ENCODE measurements around the gene PLEKHA4. TPM values are rescaled to one million over a fixed set of nuclear protein-coding genes. Genes with fewer than 3 reads are reported as not detected.

PLEKHA4 gene
- total RNA-seq, 1 donor from 2014 or later: 6.2 TPM

DNA sequence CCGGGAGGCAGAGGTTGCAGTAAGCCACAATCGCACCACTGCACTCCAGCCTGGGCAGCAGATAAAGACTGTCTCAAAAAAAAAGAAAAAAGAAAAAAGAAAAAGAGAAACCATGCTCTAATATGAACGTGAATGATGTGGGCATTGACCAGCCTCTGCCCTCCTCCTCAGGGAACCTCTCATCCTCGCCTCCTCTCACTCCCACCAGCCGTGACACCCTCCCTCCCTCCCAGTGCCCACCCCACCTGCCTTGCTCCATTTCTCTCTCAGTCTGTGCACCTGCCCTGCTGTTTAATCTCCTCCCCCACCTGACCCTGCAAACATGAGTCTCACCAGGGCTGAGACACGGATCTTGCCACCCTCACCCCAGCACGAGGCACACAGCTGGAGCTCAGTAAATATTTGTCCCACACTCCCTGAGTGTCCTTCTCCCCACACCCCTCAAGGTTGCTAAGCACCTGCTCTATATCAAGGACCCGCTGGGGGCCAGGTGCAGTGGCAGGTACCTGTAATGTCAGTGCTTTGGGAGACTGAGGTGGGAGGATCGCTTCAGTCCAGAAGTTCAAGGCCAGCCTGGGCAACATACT, 50.1 kb downstream of the PLEKHA4 start:
- Histone ChIP-seq H3K36me3 (no peaks in the 10 kb centered on the region), H2AFZ (replicated peaks) (no peak overlapping the region), H3K4me2 (no peak overlapping the region), H3K4me3 (no peak overlapping the region), H4K20me1 (ENCODE audit: low read depth) (no peaks in the 10 kb centered on the region), H3K27ac (no peak overlapping the region), H3F3A (ENCODE audit: low read depth) (peaks cover 7% of the 10 kb centered on the region), H3K9me3 (ENCODE audit: low read depth) (no peaks in the 10 kb centered on the region), H3K27me3 (no peaks in the 10 kb centered on the region), H3K79me2 (ENCODE audit: low read depth) (no peaks in the 10 kb centered on the region), H3K9ac (no peak overlapping the region), H3K4me1 (peaks cover 2% of the 10 kb centered on the region)
- peaks cover 2% of the 10 kb centered on the region for H3K36me3 Mint-ChIP-seq
- peaks cover 7% of the 10 kb centered on the region for H3K4me1 Mint-ChIP-seq
- DNase-seq (ENCODE audit: low spot score): no peak
- peaks cover 8% of the 10 kb centered on the region for H3K27me3 Mint-ChIP-seq (ENCODE audit: insufficient read depth, low read depth)
- no peak for TF ChIP-seq EZH2 (IDR thresholded peaks at IDR 0.05)
- TF ChIP-seq EZH2phosphoT487 (IDR thresholded peaks at IDR 0.05): no peak
- TF ChIP-seq, protein P1, sequence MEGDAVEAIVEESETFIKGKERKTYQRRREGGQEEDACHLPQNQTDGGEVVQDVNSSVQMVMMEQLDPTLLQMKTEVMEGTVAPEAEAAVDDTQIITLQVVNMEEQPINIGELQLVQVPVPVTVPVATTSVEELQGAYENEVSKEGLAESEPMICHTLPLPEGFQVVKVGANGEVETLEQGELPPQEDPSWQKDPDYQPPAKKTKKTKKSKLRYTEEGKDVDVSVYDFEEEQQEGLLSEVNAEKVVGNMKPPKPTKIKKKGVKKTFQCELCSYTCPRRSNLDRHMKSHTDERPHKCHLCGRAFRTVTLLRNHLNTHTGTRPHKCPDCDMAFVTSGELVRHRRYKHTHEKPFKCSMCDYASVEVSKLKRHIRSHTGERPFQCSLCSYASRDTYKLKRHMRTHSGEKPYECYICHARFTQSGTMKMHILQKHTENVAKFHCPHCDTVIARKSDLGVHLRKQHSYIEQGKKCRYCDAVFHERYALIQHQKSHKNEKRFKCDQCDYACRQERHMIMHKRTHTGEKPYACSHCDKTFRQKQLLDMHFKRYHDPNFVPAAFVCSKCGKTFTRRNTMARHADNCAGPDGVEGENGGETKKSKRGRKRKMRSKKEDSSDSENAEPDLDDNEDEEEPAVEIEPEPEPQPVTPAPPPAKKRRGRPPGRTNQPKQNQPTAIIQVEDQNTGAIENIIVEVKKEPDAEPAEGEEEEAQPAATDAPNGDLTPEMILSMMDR (IDR thresholded peaks at IDR 0.05): no peak
- no peaks in the 10 kb centered on the region for H3K9me3 Mint-ChIP-seq
- no peak overlapping the region for H3K27ac Mint-ChIP-seq
- H3K4me3 Mint-ChIP-seq: no peak overlapping the region

DNA sequence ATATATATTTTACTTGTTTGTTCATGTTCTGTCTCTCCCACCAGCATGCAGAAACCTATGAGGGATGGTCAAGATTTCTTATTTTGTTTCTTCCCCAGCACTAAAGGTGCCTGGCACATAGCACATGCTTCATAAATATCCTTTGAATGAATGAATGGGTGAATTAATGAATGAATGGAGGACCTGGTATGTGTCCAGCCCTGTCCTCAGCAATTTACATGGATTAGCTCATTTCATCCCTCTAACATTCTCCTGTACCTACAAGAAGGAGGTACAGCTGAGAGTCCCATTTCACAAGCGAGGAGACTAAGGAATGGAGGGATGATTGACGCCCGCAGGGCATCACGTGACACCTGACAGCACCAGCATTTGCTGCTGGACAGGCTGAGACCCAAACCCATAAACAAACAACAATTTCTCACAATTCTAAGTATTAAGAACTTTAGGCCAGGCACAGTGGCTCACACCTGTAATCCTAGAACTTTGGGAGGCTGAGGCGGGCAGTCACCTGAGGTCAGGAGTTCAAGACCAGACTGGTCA, 50.8 kb downstream of the PLEKHA4 start:
- H3K27ac Mint-ChIP-seq: no peak overlapping the region
- peaks cover 12% of the 10 kb centered on the region for H3K27me3 Mint-ChIP-seq (ENCODE audit: insufficient read depth, low read depth)
- Histone ChIP-seq H2AFZ (replicated peaks) (no peak overlapping the region), H3K4me2 (no peak overlapping the region), H3K27ac (no peak overlapping the region), H3K9ac (no peak overlapping the region), H4K20me1 (ENCODE audit: low read depth) (no peaks in the 10 kb centered on the region), H3K36me3 (no peaks in the 10 kb centered on the region), H3K9me3 (ENCODE audit: low read depth) (no peaks in the 10 kb centered on the region), H3F3A (ENCODE audit: low read depth) (peaks cover 14% of the 10 kb centered on the region), H3K79me2 (ENCODE audit: low read depth) (no peaks in the 10 kb centered on the region), H3K27me3 (no peaks in the 10 kb centered on the region), H3K4me3 (no peak overlapping the region), H3K4me1 (peaks cover 8% of the 10 kb centered on the region)
- H3K4me3 Mint-ChIP-seq: no peak overlapping the region
- DNase-seq (ENCODE audit: low spot score): no peak
- peaks cover 2% of the 10 kb centered on the region for H3K36me3 Mint-ChIP-seq
- TF ChIP-seq EZH2phosphoT487 (IDR thresholded peaks at IDR 0.05): no peak
- TF ChIP-seq, protein P1 (IDR thresholded peaks at IDR 0.05): no peak
- peaks cover 11% of the 10 kb centered on the region for H3K4me1 Mint-ChIP-seq
- H3K9me3 Mint-ChIP-seq: no peaks in the 10 kb centered on the region

DNA sequence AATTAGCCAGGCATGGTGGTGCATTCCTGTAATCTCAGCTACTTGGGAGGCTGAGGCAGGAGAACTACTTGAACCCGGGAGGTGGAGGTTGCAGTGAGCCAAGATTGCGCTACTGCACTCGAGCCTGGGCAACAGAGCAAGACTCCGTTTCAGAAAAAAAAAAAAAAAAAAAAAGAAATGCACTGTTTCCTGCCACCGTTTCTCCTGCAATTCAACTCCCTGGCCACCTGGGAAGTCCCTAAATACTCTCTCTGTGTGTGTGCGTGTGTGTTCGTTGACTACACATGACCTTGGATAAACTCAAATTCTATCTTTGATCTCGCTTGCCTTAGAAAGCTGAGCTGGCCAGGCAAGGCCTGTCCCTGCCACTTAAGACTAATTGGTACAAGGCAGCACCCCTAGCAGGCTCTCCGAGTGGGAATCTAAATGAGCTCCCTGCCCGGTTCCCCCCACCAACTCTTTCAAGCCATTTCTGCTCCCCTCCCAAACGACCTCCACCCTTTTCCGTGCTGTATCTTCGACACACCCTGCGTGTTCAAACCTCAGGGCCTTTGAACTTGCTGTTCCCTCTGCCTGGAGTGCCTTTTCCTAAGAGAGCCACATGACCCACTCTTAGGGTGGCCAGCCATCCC, 52.4 kb downstream of the PLEKHA4 start:
- Histone ChIP-seq H3K4me2 (no peak overlapping the region), H3F3A (ENCODE audit: low read depth) (peaks cover 31% of the 10 kb centered on the region), H3K4me3 (no peak overlapping the region), H3K4me1 (peaks cover 11% of the 10 kb centered on the region), H3K36me3 (no peaks in the 10 kb centered on the region), H3K9ac (no peak overlapping the region), H3K27me3 (no peaks in the 10 kb centered on the region), H4K20me1 (ENCODE audit: low read depth) (no peaks in the 10 kb centered on the region), H3K27ac (no peak overlapping the region), H2AFZ (replicated peaks) (no peak overlapping the region), H3K79me2 (ENCODE audit: low read depth) (no peaks in the 10 kb centered on the region), H3K9me3 (ENCODE audit: low read depth) (no peaks in the 10 kb centered on the region)
- TF ChIP-seq, protein P1 (IDR thresholded peaks at IDR 0.05): no peak
- Mint-ChIP-seq H3K27me3 (ENCODE audit: insufficient read depth, low read depth) (peaks cover 12% of the 10 kb centered on the region), H3K27ac (no peak overlapping the region), H3K4me3 (no peak overlapping the region), H3K36me3 (peaks cover 2% of the 10 kb centered on the region), H3K9me3 (no peaks in the 10 kb centered on the region), H3K4me1 (peaks cover 17% of the 10 kb centered on the region)
- no peak for DNase-seq (ENCODE audit: low spot score)
